Measurements from ENCODE around the gene NRG3. TPM values are rescaled to one million over a fixed set of nuclear protein-coding genes. Genes with fewer than 3 reads are reported as not detected.

NRG3 gene
- total and polyA plus RNA-seq, 2 of the 4 experiments (the other 2 are of a cell fraction), result not detected

GRCh38 chr10:82318534-82318933 is 443.5 kb downstream of the NRG3 start:
- CTCF ChIA-PET, result no interaction called here
- Histone ChIP-seq H2AFZ (replicated peaks; ENCODE audit: low read length, poor library complexity) (no peak overlapping the region), H2BK120ac (ENCODE audit: low read depth, low read length) (no peak overlapping the region), H4K8ac (ENCODE audit: low read depth in 2 of 2, low read length in 2 of 2) (no peak overlapping the region), H3K56ac (ENCODE audit: extremely low read depth, insufficient read depth, low read length) (no peak overlapping the region), H3K4me1 (ENCODE audit: control insufficient read depth, insufficient read depth, low read length) (no peaks in the 10 kb centered on the region), H2BK5ac (ENCODE audit: low read depth, low read length, poor library complexity, severe bottlenecking) (no peak overlapping the region), H3K4me3 (ENCODE audit: insufficient read depth, low read depth, low read length) (no peak overlapping the region), H3K14ac (replicated peaks; ENCODE audit: low read depth, low read length) (no peak overlapping the region), H3K27ac (ENCODE audit: insufficient read depth, low read length) (no peak overlapping the region), H3K9me3 (ENCODE audit: control insufficient read depth, insufficient read depth, low read length) (peaks cover 14% of the 10 kb centered on the region), H3K27me3 (ENCODE audit: control insufficient read depth, insufficient read depth, low read length) (no peaks in the 10 kb centered on the region), H2BK15ac (ENCODE audit: low read depth, low read length) (no peak overlapping the region), H3K79me1 (ENCODE audit: low read depth in 1 of 2, low read length in 2 of 2) (no peaks in the 10 kb centered on the region), H3K9me1 (ENCODE audit: insufficient read depth, low read length) (no peaks in the 10 kb centered on the region), H3K4ac (ENCODE audit: low read depth, low read length) (no peak overlapping the region), H2AK9ac (replicated peaks; ENCODE audit: low read depth, low read length, poor library complexity) (no peak overlapping the region), H3K9ac (ENCODE audit: low read depth, low read length) (no peak overlapping the region), H3K36me3 (ENCODE audit: control insufficient read depth, insufficient read depth, low read length) (no peaks in the 10 kb centered on the region), H3K4me2 (ENCODE audit: low read depth, low read length) (no peak overlapping the region), H4K20me1 (ENCODE audit: insufficient read depth, low read length) (no peaks in the 10 kb centered on the region), H4K91ac (ENCODE audit: insufficient read depth, low read depth, low read length) (no peak overlapping the region), H3K18ac (ENCODE audit: low read depth, low read length) (no peak overlapping the region), H3K23ac (ENCODE audit: low read depth, low read length) (no peak overlapping the region), H2BK20ac (ENCODE audit: low read depth, low read length) (no peak overlapping the region), H2AK5ac (ENCODE audit: low read depth, low read length) (no peak overlapping the region), H4K5ac (ENCODE audit: low read depth, low read length) (no peak overlapping the region)
- dilution Hi-C loops (cut with HindIII; ENCODE audit: low sequenced_read_pairs, unreplicated experiment), result no loop called here
- no peak for TF ChIP-seq NFE2L2 (IDR thresholded peaks at IDR 0.05; ENCODE audit: low read depth, low read length)
- TF ChIP-seq USF2 (IDR thresholded peaks at IDR 0.05; ENCODE audit: low read depth, low read length), result no peak
- TF ChIP-seq CHD1 (IDR thresholded peaks at IDR 0.05; ENCODE audit: low read depth, low read length), result no peak
- no peak for TF ChIP-seq BHLHE40 (IDR thresholded peaks at IDR 0.05; ENCODE audit: low read depth, low read length)
- no peak for TF ChIP-seq RAD21 (IDR thresholded peaks at IDR 0.05; ENCODE audit: low read length)
- TF ChIP-seq FOS (IDR thresholded peaks at IDR 0.05; ENCODE audit: low read depth, low read length), result no peak
- in situ Hi-C loops (cut with MboI; ENCODE audit: low sequenced_read_pairs), result no loop called here
- POLR2A ChIA-PET (ENCODE audit: unreplicated experiment), result no interaction called here
- BruUV-seq (replicated peaks), result no TSS peak
- DNase-seq (no peak), ATAC-seq (ENCODE audit: low read depth) (no peak)
- 0% methylated on average over 1 of the region's 3 CpGs; no CpG with 5 or more reads in 1 of the 2 experiments for WGBS, 2 experiments (ENCODE audit: extremely low coverage in 2 of 2, insufficient read length in 1 of 2)
- intact Hi-C loops (cut with micrococcal nuclease), result no loop called here

Measured in IMR-90 (cell line).